K562 treated with DMSO at 1 percent for 24 hours (cell line): ENCODE results near the gene FOXD3. TPM values are rescaled to one million over a fixed set of nuclear protein-coding genes. Genes with fewer than 3 reads are reported as not detected.

ENCODE experiments used
- total RNA-seq: library from RNA; unstranded; fragments of 300-600 nt; gene quantifications from 2 replicates; pipeline ENCODE4 v1.2.3, GENCODE V29; 2022; ENCODE audit warnings: low read depth; ENCODE audit not compliant: insufficient read depth

The FOXD3 gene
- 5.1 and 5.8 TPM in 2 replicates for total RNA-seq

DNA sequence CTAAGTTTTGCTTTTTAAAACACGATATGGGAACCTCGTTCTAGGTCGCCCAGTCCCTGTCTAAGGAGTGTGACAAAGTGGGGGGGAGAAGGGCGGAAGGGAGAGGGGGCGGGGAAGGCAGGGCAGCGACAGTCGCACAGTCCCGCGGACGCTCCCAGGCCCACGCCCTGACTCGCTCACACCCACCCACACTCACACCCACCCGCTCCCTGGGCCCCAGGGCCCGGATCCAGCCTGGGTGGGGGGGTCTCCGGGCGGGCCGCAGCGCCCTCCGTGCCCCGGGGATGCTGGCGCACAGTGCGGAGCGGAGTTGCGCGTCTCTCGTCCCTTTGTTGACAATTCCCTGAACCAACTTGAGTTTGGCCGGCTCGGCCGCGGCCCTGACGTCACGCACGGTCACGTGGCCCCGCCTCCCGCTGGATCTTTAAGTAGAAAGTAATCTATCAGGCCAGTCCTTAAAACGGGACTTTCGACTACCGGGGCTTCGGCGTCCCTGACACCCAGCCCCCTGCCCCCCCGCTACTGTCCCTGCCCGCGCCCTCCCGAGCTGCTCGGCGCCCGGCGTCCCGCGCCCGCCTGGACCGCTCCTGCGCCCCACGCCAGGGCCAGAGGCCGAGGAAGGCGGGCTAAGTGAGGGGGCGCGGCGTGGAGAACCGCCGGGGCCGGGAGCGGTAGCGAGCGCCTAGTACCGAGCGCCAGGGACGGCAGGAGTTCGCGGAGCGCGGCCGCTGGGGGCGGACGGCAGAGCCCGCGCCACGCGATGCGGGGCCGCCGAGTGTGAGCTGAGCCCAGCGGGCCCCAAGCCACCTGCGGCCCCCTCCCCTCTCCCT is at the start of gene FOXD3:
FOXD3 (plus strand) TSS at position 454 of the 830 bp plus-strand sequence. CDS start 492 bp downstream, outside the sequence.

DNA sequence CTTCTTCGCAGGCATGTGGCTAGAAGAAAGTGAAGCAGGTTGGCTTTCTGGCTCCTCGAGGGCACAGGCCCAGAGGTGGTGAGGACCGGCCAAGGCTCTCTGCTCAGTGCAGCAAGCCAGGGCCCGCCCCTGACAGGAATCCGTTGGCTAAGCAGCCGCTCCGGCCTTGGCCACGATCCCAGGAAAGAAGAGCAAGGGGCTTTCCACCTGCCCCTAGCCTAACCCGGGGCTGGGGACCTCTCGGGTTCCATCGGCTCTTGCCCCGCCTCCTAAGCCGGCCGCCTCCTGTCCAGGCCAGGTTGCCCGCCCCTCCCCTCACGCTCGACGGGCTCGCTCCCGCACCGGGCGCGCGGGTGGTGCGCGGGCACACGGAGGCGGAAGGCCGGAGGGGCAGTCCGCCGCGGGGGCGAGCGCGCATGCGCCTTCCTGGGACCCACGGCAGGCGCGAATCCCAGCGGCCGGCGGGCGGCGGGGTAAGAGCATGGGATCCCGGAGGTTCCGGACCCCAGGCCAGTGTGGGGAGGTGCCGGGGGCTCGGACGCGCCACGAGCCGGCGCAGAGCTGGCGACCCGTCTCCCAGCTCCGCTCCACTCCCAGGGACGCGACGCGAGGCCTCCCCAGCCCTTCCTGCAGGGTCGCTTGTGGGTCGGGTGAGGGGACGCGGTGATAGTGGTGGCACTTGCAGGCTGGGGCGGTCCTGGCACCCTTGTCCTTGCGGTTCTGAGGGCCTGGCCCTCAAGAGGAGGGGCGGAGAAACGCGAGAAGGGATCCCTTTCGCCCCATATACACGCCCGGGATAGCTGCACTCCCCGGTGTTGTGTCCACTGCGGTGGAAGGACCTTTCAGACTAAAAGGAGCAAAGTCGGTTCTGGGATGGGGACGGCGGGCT is 45.1 kb downstream of the FOXD3 start, which contains the start of gene ALG6:
ALG6 (plus strand) TSS at position 413 of the 889 bp plus-strand sequence. CDS start 3,351 bp downstream, outside the sequence.

Other genes starting within 250 kb of the FOXD3 start
- gene ALG6, start 45.1 kb downstream of the FOXD3 start, total RNA-seq, result 7.4 and 7.9 TPM in 2 replicates
- 43.0 and 51.4 TPM in 2 replicates for gene ITGB3BP, start 200.7 kb downstream of the FOXD3 start, total RNA-seq
- 2.1 and 4.2 TPM in 2 replicates for gene EFCAB7, start 201.0 kb downstream of the FOXD3 start, total RNA-seq